GM23338 (cell line): ENCODE data around the gene CDC42BPA. TPM values are rescaled to one million over a fixed set of nuclear protein-coding genes. Genes with fewer than 3 reads are reported as not detected.

Experiments
- ATAC-seq: fragments of 200-7000 bp; cut with Tn5 transposase; 3 replicates; pipeline ENCODE4 v1.9.1; 2020
- DNase-seq: peaks from one replicate; pipeline ENCODE4 v3.0.0-alpha.2; 2015; ENCODE audit warnings: low spot score
- H2AFZ ChIP-seq: fragments of 200-600 bp; sonication (generic); 2 replicates; pipeline ENCODE4 v1.8.0; 2016; ENCODE audit warnings: antibody characterized with exemption, mild to moderate bottlenecking, moderate library complexity
- H3F3A ChIP-seq: fragments of 200-600 bp; sonication (generic); replicated peaks from 2 replicates; pipeline ENCODE4 v1.8.0; 2017; ENCODE audit warnings: antibody characterized with exemption, mixed run types, low read depth
- H3K27ac ChIP-seq: fragments of 200-600 bp; sonication (generic); 2 replicates; pipeline ENCODE4 v1.6.1; 2016; ENCODE audit warnings: low read depth
- H3K27me3 ChIP-seq: fragments of 200-600 bp; sonication (generic); 2 replicates; pipeline ENCODE4 v1.8.0; 2016; ENCODE audit warnings: mild to moderate bottlenecking, mixed run types, moderate library complexity; ENCODE audit not compliant: insufficient read depth
- H3K36me3 ChIP-seq: fragments of 200-600 bp; sonication (generic); 2 replicates; pipeline ENCODE4 v1.8.0; 2016; ENCODE audit warnings: mild to moderate bottlenecking; ENCODE audit not compliant: insufficient read depth
- H3K4me1 ChIP-seq: fragments of 200-600 bp; sonication (generic); 2 replicates; pipeline ENCODE4 v1.8.0; 2016; ENCODE audit warnings: mild to moderate bottlenecking, moderate library complexity; ENCODE audit not compliant: insufficient read depth
- H3K4me2 ChIP-seq: fragments of 200-600 bp; sonication (generic); 2 replicates; pipeline ENCODE4 v1.7.1; 2017; ENCODE audit warnings: mixed run types
- H3K4me3 ChIP-seq: fragments of 200-600 bp; sonication (generic); 2 replicates; pipeline ENCODE4 v1.6.1; 2016; ENCODE audit warnings: mixed run types
- H3K79me2 ChIP-seq: fragments of 200-600 bp; sonication (generic); replicated peaks from 2 replicates; pipeline ENCODE4 v1.8.0; 2017; ENCODE audit warnings: mild to moderate bottlenecking; ENCODE audit not compliant: insufficient read depth
- H3K9me2 ChIP-seq: fragments of 200-600 bp; sonication (generic); 2 replicates; pipeline ENCODE4 v1.8.0; 2017; ENCODE audit not compliant: insufficient read depth
- H4K20me1 ChIP-seq: fragments of 200-600 bp; sonication (generic); replicated peaks from 2 replicates; pipeline ENCODE4 v1.8.0; 2017; ENCODE audit warnings: mild to moderate bottlenecking; ENCODE audit not compliant: insufficient read depth
- H3K27ac Mint-ChIP-seq: 2 replicates; pipeline ENCODE4 v1.8.0; 2020; ENCODE audit warnings: inconsistent platforms, mild to moderate bottlenecking, moderate library complexity, mixed read lengths
- H3K27me3 Mint-ChIP-seq: 3 replicates; pipeline ENCODE4 v1.8.0; 2022; ENCODE audit warnings: low read depth, mild to moderate bottlenecking, moderate library complexity, mixed read lengths, inconsistent platforms; ENCODE audit not compliant: insufficient read depth, poor library complexity
- H3K36me3 Mint-ChIP-seq: 3 replicates; pipeline ENCODE4 v1.8.0; 2021; ENCODE audit warnings: low read depth, mild to moderate bottlenecking, inconsistent platforms, moderate library complexity, mixed read lengths
- H3K4me1 Mint-ChIP-seq: 3 replicates; pipeline ENCODE4 v1.8.0; 2020; ENCODE audit warnings: mild to moderate bottlenecking, inconsistent platforms, mixed read lengths
- H3K4me3 Mint-ChIP-seq: 3 replicates; pipeline ENCODE4 v1.8.0; 2021; ENCODE audit warnings: moderate library complexity, mild to moderate bottlenecking, inconsistent platforms, mixed read lengths
- H3K9me3 Mint-ChIP-seq: 3 replicates; pipeline ENCODE4 v1.8.0; 2020; ENCODE audit warnings: moderate library complexity, mild to moderate bottlenecking, inconsistent platforms, mixed read lengths
- EZH2 ChIP-seq: fragments of 200-600 bp; sonication (generic); IDR thresholded peaks from one replicate; pipeline ENCODE4 v1.8.0; 2017; ENCODE audit warnings: antibody characterized with exemption, mild to moderate bottlenecking, low read depth; ENCODE audit not compliant: unreplicated experiment
- NANOG ChIP-seq: IDR thresholded peaks from 2 replicates; pipeline ENCODE4 v1.6.1; 2016; ENCODE audit warnings: antibody characterized with exemption, borderline replicate concordance
- STAT1 ChIP-seq: IDR thresholded peaks from one replicate; pipeline ENCODE4 v1.6.1; 2016; ENCODE audit warnings: antibody characterized with exemption; ENCODE audit not compliant: unreplicated experiment
- ZNF331 ChIP-seq: fragments of 250-450 bp; sonication (Bioruptor Pico); IDR thresholded peaks from 2 replicates; pipeline ENCODE4 v1.5.0; 2020; ENCODE audit warnings: low read depth, mild to moderate bottlenecking, moderate library complexity
- polyA plus RNA-seq: library from polyadenylated mRNA; unstranded; fragments of >200 nt; fragmentation: Nextera tagmentation; extraction: Ambion mirVana; gene quantifications from 2 replicates; pipeline ENCODE4 v1.2.1, GENCODE V29; 2016
- total RNA-seq: library from RNA; depleted of rRNA; stranded (reverse); fragments of >200 nt; shearing (Covaris generic); gene quantifications from 2 replicates; pipeline ENCODE4 v1.2.3, GENCODE V29; 2014
- TF ChIP-seq, protein P1 (sequence below): fragments of 250-450 bp; sonication (Bioruptor Pico); IDR thresholded peaks from 2 replicates; pipeline ENCODE4 v1.5.0; 2020; ENCODE audit warnings: mild to moderate bottlenecking, moderate library complexity

CDC42BPA gene
- total and polyA plus RNA-seq, 2 experiments from 2014 or later = 17.7 to 40.1 TPM

DNA sequence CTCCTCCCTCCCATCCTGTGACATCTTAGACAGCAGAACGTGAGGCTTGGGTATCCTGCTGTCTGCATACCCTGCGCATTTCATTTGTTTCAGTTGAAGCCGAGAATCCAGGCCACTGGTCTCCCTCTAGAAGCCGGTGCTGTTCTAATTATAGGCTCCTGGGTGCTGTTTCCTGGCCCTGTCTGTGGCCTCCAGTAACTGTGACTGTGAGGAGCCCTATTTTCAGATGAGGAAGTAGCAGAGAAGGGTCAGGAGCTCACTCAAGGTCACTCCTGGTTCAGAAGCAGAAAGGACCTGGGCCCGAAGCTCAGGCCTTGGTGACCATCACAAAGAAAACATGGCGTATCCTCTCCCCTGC is 354.2 kb downstream of the CDC42BPA start:
- no peak for ATAC-seq
- H3K27ac Mint-ChIP-seq = no peak overlapping the region
- H3K9me3 Mint-ChIP-seq = peaks cover 11% of the 10 kb centered on the region

More for the DNA sequence above, 354.2 kb downstream of the CDC42BPA start:
- no peak overlapping the region for H3K27ac ChIP-seq
- peaks cover 3% of the 10 kb centered on the region; the same call in 2 of the 3 replicates for H3K4me1 Mint-ChIP-seq
- no peaks in the 10 kb centered on the region for H3F3A ChIP-seq
- H3K9me2 ChIP-seq = no peaks in the 10 kb centered on the region
- no peaks in the 10 kb centered on the region for H3K4me1 ChIP-seq
- H3K27me3 ChIP-seq = no peaks in the 10 kb centered on the region
- peaks cover 2% of the 10 kb centered on the region for H3K27me3 Mint-ChIP-seq
- H3K36me3 ChIP-seq = no peaks in the 10 kb centered on the region
- H3K79me2 ChIP-seq = peaks cover 7% of the 10 kb centered on the region
- no peak overlapping the region for H2AFZ ChIP-seq
- peaks cover 4% of the 10 kb centered on the region; the same call in 1 of the 3 replicates for H3K36me3 Mint-ChIP-seq
- H3K4me3 Mint-ChIP-seq = no peak overlapping the region
- no peak overlapping the region for H3K4me3 ChIP-seq
- no peak for TF ChIP-seq NANOG
- TF ChIP-seq, protein P1, sequence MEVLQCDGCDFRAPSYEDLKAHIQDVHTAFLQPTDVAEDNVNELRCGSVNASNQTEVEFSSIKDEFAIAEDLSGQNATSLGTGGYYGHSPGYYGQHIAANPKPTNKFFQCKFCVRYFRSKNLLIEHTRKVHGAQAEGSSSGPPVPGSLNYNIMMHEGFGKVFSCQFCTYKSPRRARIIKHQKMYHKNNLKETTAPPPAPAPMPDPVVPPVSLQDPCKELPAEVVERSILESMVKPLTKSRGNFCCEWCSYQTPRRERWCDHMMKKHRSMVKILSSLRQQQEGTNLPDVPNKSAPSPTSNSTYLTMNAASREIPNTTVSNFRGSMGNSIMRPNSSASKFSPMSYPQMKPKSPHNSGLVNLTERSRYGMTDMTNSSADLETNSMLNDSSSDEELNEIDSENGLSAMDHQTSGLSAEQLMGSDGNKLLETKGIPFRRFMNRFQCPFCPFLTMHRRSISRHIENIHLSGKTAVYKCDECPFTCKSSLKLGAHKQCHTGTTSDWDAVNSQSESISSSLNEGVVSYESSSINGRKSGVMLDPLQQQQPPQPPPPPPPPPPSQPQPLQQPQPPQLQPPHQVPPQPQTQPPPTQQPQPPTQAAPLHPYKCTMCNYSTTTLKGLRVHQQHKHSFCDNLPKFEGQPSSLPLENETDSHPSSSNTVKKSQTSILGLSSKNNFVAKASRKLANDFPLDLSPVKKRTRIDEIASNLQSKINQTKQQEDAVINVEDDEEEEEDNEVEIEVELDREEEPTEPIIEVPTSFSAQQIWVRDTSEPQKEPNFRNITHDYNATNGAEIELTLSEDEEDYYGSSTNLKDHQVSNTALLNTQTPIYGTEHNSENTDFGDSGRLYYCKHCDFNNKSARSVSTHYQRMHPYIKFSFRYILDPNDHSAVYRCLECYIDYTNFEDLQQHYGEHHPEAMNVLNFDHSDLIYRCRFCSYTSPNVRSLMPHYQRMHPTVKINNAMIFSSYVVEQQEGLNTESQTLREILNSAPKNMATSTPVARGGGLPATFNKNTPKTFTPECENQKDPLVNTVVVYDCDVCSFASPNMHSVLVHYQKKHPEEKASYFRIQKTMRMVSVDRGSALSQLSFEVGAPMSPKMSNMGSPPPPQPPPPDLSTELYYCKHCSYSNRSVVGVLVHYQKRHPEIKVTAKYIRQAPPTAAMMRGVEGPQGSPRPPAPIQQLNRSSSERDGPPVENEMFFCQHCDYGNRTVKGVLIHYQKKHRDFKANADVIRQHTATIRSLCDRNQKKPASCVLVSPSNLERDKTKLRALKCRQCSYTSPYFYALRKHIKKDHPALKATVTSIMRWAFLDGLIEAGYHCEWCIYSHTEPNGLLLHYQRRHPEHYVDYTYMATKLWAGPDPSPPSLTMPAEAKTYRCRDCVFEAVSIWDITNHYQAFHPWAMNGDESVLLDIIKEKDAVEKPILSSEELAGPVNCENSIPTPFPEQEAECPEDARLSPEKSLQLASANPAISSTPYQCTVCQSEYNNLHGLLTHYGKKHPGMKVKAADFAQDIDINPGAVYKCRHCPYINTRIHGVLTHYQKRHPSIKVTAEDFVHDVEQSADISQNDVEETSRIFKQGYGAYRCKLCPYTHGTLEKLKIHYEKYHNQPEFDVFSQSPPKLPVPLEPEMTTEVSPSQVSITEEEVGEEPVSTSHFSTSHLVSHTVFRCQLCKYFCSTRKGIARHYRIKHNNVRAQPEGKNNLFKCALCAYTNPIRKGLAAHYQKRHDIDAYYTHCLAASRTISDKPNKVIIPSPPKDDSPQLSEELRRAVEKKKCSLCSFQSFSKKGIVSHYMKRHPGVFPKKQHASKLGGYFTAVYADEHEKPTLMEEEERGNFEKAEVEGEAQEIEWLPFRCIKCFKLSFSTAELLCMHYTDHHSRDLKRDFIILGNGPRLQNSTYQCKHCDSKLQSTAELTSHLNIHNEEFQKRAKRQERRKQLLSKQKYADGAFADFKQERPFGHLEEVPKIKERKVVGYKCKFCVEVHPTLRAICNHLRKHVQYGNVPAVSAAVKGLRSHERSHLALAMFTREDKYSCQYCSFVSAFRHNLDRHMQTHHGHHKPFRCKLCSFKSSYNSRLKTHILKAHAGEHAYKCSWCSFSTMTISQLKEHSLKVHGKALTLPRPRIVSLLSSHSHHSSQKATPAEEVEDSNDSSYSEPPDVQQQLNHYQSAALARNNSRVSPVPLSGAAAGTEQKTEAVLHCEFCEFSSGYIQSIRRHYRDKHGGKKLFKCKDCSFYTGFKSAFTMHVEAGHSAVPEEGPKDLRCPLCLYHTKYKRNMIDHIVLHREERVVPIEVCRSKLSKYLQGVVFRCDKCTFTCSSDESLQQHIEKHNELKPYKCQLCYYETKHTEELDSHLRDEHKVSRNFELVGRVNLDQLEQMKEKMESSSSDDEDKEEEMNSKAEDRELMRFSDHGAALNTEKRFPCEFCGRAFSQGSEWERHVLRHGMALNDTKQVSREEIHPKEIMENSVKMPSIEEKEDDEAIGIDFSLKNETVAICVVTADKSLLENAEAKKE = no peak
- no peak for TF ChIP-seq STAT1
- no peak for TF ChIP-seq ZNF331 (CRISPR knock-in tag)
- TF ChIP-seq EZH2 = no peak
- no peak overlapping the region for H3K4me2 ChIP-seq
- no peak for DNase-seq
- no peaks in the 10 kb centered on the region for H4K20me1 ChIP-seq
